ENCODE measurements around the gene UGT1A10. TPM values are rescaled to one million over a fixed set of nuclear protein-coding genes. Genes with fewer than 3 reads are reported as not detected.

Gene UGT1A10
- total RNA-seq, result 0.43 and 0.83 TPM in 2 replicates

DNA sequence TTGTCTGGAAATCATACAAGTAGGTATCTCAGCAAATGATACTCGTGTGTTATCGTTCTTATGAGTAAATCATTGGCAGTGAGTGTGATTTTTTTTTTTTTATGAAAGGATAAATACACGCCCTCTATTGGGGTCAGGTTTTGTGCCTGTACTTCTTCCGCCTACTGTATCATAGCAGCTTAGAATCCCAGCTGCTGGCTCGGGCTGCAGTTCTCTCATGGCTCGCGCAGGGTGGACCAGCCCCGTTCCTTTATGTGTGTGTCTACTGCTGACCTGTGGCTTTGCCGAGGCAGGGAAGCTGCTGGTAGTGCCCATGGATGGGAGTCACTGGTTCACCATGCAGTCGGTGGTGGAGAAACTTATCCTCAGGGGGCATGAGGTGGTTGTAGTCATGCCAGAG, at the start of gene UGT1A10:
Gene UGT1A10, plus strand, starts transcription at position 143 of the 400 bp plus-strand sequence. Its CDS starts 75 bp downstream, at position 218.

DNA sequence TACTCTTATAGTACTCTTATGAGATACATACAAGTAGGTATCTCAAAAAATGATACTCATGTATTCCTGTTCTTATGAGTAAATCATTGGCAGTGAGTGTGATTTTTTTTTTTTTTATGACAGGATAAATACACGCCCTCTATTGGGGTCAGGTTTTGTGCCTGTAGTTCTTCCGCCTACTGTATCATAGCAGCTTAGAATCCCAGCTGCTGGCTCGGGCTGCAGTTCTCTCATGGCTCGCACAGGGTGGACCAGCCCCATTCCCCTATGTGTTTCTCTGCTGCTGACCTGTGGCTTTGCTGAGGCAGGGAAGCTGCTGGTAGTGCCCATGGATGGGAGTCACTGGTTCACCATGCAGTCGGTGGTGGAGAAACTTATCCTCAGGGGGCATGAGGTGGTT, 18.8 kb upstream of the UGT1A10 start, which contains the start of gene UGT1A8:
Gene UGT1A8, plus strand, starts transcription at position 158 of the 400 bp plus-strand sequence. Its CDS starts 75 bp downstream, at position 233.

DNA sequence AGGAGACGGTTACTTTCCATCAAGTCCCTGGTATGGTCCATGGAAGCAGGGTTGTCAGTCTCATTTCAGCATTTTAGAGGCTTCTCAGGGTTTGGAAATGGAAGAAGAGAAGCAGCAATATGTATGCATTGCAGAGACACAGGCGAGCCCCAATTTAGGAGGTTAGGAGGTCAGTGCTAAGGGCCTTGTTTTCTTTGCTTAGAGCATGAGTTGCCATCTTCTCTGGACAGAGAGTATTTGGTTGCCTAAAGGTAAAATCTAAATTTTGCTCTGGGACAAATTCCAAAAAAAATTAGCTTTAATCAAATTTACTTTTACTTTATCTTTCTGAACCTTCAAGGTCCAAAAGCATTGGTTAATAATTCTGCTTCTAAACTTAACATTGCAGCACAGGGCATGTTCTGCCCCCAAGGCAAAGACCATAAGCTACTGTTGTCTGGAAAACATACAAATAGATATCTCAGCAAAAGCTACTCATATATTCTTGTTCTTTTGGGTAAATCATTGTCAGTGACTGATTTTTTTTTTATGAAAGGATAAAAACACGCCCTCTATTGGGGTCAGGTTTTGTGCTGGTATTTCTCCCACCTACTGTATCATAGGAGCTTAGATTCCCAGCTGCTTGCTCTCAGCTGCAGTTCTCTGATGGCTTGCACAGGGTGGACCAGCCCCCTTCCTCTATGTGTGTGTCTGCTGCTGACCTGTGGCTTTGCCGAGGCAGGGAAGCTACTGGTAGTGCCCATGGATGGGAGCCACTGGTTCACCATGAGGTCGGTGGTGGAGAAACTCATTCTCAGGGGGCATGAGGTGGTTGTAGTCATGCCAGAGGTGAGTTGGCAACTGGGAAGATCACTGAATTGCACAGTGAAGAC, 35.3 kb downstream of the UGT1A10 start, which contains the start of gene UGT1A9:
Gene UGT1A9, plus strand, starts transcription at position 609 of the 872 bp plus-strand sequence. Its CDS starts 37 bp downstream, at position 646.

DNA sequence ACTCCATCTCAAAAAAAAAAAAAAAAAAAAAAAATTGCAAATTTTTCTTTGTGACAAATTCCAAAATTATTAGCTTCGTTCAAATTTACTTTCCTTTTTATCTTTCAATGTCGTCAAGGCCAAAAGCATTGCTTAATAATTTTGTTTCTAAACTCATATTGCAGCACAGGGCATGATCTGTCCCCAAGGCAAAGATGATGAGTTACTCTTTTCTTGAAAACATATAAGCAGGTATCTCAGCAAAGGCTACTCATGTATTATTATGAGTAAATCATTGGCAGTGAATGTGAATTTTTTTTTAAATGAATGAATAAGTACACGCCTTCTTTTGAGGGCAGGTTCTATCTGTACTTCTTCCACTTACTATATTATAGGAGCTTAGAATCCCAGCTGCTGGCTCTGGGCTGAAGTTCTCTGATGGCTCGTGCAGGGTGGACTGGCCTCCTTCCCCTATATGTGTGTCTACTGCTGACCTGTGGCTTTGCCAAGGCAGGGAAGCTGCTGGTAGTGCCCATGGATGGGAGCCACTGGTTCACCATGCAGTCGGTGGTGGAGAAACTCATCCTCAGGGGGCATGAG, 45.4 kb downstream of the UGT1A10 start, which contains the start of gene UGT1A7:
Gene UGT1A7, plus strand, starts transcription at position 381 of the 579 bp plus-strand sequence. Its CDS starts 37 bp downstream, at position 418.

DNA sequence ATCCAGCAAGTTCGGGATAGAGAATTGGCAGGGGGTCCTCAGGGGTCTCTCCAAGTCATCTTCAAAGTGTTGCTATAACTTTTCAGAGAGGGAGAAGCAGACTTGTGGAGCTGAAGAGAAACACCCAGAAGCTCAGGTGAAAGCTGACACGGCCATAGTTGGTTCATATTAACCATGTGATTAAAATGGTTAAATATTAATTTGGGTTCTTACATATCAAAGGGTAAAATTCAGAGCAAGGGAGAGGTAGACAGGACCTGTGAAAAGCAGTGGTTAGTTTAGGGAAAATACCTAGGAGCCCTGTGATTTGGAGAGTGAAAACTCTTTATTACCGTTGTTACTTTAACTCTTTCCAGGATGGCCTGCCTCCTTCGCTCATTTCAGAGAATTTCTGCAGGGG, 56.4 kb downstream of the UGT1A10 start, which contains the start of gene UGT1A6:
Gene UGT1A6, plus strand, starts transcription at position 243 of the 400 bp plus-strand sequence. Its CDS starts 115 bp downstream, at position 358.

DNA sequence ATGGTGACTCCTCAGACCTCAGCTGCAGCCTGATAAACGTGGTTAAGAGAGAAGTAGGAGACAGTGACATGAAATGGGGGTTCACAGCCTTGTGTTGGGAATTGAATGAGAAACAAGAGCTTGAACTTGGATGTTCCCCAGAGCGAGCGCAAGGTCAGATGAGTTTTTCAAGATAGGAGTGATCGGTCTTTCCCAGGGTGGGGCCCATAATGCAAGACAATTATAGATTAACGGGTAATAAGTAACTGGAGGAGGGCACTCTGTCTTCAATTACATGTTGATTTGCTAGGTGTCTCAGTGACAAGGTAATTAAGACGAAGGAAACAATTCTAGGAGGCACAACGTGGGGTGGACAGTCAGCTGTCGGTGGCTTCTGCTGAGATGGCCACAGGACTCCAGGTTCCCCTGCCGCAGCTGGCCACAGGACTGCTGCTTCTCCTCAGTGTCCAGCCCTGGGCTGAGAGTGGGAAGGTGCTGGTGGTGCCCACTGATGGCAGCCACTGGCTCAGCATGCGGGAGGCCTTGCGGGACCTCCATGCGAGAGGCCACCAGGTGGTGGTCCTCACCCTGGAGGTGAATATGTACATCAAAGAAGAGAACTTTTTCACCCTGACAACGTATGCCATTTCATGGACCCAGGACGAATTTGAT, 76.5 kb downstream of the UGT1A10 start, which contains the start of gene UGT1A5:
Gene UGT1A5, plus strand, starts transcription at position 297 of the 651 bp plus-strand sequence. Its CDS starts 85 bp downstream, at position 382.

DNA sequence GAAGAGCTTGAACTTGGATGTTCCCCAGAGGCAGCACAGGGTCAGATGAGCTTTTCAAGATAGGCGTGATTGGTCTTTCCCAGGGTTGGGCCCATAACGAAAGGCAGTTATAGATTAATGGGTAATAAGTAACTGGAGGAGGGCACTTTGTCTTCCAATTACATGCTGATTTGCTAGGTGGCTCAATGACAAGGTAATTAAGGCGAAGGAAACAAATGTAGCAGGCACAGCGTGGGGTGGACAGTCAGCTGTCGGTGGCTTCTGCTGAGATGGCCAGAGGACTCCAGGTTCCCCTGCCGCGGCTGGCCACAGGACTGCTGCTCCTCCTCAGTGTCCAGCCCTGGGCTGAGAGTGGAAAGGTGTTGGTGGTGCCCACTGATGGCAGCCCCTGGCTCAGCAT, 82.3 kb downstream of the UGT1A10 start, which contains the start of gene UGT1A4:
Gene UGT1A4, plus strand, starts transcription at position 185 of the 400 bp plus-strand sequence. Its CDS starts 85 bp downstream, at position 270.

DNA sequence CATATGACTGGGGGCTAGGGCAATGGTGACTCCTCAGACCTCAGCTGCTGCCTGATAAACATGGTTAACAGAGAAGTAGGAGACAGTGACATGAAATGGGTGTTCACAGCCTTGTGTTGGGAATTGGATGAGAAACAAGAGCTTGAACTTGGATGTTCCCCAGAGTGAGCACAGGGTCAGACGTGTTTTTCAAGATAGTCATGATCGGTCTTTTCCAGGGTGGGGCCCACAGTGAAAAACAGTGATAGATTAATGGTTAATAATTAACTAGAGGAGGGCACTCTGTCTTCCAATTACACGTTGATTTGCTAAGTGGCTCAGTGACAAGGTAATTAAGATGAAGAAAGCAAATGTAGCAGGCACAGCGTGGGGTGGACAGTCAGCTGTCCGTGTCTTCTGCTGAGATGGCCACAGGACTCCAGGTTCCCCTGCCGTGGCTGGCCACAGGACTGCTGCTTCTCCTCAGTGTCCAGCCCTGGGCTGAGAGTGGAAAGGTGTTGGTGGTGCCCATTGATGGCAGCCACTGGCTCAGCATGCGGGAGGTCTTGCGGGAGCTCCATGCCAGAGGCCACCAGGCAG, 92.6 kb downstream of the UGT1A10 start, which contains the start of gene UGT1A3:
Gene UGT1A3, plus strand, starts transcription at position 320 of the 579 bp plus-strand sequence. Its CDS starts 85 bp downstream, at position 405.

DNA sequence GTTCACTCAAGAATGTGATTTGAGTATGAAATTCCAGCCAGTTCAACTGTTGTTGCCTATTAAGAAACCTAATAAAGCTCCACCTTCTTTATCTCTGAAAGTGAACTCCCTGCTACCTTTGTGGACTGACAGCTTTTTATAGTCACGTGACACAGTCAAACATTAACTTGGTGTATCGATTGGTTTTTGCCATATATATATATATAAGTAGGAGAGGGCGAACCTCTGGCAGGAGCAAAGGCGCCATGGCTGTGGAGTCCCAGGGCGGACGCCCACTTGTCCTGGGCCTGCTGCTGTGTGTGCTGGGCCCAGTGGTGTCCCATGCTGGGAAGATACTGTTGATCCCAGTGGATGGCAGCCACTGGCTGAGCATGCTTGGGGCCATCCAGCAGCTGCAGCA, 123.8 kb downstream of the UGT1A10 start, which contains the start of gene UGT1A1:
Gene UGT1A1, plus strand, starts transcription at position 228 of the 400 bp plus-strand sequence. Its CDS starts 18 bp downstream, at position 246.

DNA sequence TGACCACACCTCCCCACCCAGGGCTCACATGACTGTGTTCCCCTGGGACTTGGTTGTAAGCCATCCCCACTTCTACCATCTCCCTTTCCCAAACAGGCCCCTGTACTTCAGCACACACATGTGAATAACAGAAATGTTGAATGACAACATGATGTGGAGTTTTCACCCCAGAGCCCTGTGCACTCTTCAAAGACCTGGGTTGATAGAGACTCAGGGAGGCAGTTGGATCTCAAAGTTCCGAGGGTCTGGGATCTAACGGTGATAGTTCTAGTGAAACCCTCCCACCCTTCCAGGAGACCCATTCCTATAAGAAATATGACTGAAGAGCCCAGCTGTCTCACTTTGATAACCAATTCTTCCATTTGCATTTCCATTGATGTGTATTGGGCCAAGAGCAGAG, 141.8 kb downstream of the UGT1A10 start, which contains the start of gene MROH2A:
Gene MROH2A, plus strand, starts transcription at position 301 of the 400 bp plus-strand sequence. CDS start 1,029 bp downstream, outside the sequence.

Other genes starting within 250 kb of the UGT1A10 start
- 38.1 TPM in 2 replicates for gene USP40, start 69.7 kb upstream of the UGT1A10 start, total RNA-seq
- 0.37 and 0.71 TPM in 2 replicates for gene UGT1A8, start 18.8 kb upstream of the UGT1A10 start, total RNA-seq
- gene UGT1A9, start 35.5 kb downstream of the UGT1A10 start, total RNA-seq, result under 0.01 TPM in 1 of 2 replicates, not detected in the other
- 0.28 and 0.46 TPM in 2 replicates for gene UGT1A7, start 45.5 kb downstream of the UGT1A10 start, total RNA-seq
- 0.09 and 0.28 TPM in 2 replicates for gene UGT1A6, start 56.4 kb downstream of the UGT1A10 start, total RNA-seq
- gene UGT1A5, start 76.5 kb downstream of the UGT1A10 start, total RNA-seq, result not detected in 2 replicates
- not detected in 2 replicates for gene UGT1A4, start 82.3 kb downstream of the UGT1A10 start, total RNA-seq
- not detected in 2 replicates for gene UGT1A3, start 92.6 kb downstream of the UGT1A10 start, total RNA-seq
- gene UGT1A1, start 123.8 kb downstream of the UGT1A10 start, total RNA-seq, result not detected in 2 replicates
- under 0.01 and 0.14 TPM in 2 replicates for gene MROH2A, start 141.9 kb downstream of the UGT1A10 start, total RNA-seq
- 1.9 and 2.4 TPM in 2 replicates for gene HJURP, start 218.1 kb downstream of the UGT1A10 start, total RNA-seq